Activated CD4-positive, CD25-positive, alpha-beta regulatory T cell treated with anti-CD3 and anti-CD28 coated beads, Interleukin-2, amount 50 U/mL, for 16 hours (primary cell): ENCODE measurements around the gene BRWD1.
A peak's percentile ranks its signal among the peaks of the same experiment; 100 is the strongest.

Experiments
- DNase-seq: peaks from one replicate; pipeline ENCODE4 v3.0.0-alpha.2; 2020; ENCODE audit warnings: low read depth, low spot score

Gene BRWD1

GRCh38 chr21:39313571-39314142 lies at the start of gene BRWD1:
Gene BRWD1 (minus strand): TSS chr21:39313632. CDS start chr21:39313491, 141 bp downstream.
- DNase-seq = peak; percentile 51

GRCh38 chr21:39362733-39363132 lies 49.3 kb upstream of the BRWD1 start:
- DNase-seq = no peak

- no peak for DNase-seq
Measured at GRCh38 chr21:39359382-39359781, 46.0 kb upstream of the BRWD1 start.

- DNase-seq = no peak
Measured at GRCh38 chr21:39353295-39353694, 39.9 kb upstream of the BRWD1 start.

- no peak for DNase-seq
Measured at GRCh38 chr21:39350094-39351005, 36.9 kb upstream of the BRWD1 start.

GRCh38 chr21:39349211-39350093 lies 36.0 kb upstream of the BRWD1 start:
- peak; percentile 96 for DNase-seq

GRCh38 chr21:39348355-39349210 lies 35.2 kb upstream of the BRWD1 start, which contains the start of gene HMGN1:
Gene HMGN1 (minus strand): TSS chr21:39349088. CDS start chr21:39348917, 171 bp downstream.
- DNase-seq = peak; percentile 76

GRCh38 chr21:39348040-39348354 lies 34.6 kb upstream of the BRWD1 start:
- DNase-seq = no peak

GRCh38 chr21:39347537-39347936 lies 34.1 kb upstream of the BRWD1 start:
- DNase-seq = no peak

- DNase-seq = no peak
Measured at GRCh38 chr21:39346671-39347331, 33.4 kb upstream of the BRWD1 start.

GRCh38 chr21:39346206-39346605 lies 32.8 kb upstream of the BRWD1 start:
- no peak for DNase-seq

GRCh38 chr21:39345440-39345839 lies 32.0 kb upstream of the BRWD1 start:
- DNase-seq = no peak

- no peak for DNase-seq
Measured at GRCh38 chr21:39344848-39345247, 31.4 kb upstream of the BRWD1 start.

GRCh38 chr21:39341249-39341923 lies 28.0 kb upstream of the BRWD1 start:
- DNase-seq = no peak

- no peak for DNase-seq
Measured at GRCh38 chr21:39340687-39341086, 27.3 kb upstream of the BRWD1 start.

- no peak for DNase-seq
Measured at GRCh38 chr21:39339231-39339630, 25.8 kb upstream of the BRWD1 start.

GRCh38 chr21:39336457-39337008 lies 23.1 kb upstream of the BRWD1 start:
- DNase-seq = no peak

- DNase-seq = no peak
Measured at GRCh38 chr21:39334611-39335010, 21.2 kb upstream of the BRWD1 start.

GRCh38 chr21:39332175-39332574 lies 18.7 kb upstream of the BRWD1 start:
- no peak for DNase-seq

GRCh38 chr21:39330001-39330400 lies 16.6 kb upstream of the BRWD1 start:
- no peak for DNase-seq
